ENCODE results near the gene PRDM5. TPM values are rescaled to one million over a fixed set of nuclear protein-coding genes. Genes with fewer than 3 reads are reported as not detected.

The PRDM5 gene
- total RNA-seq, 1 experiment from 2014 or later = 5.1 TPM

GRCh38 chr4:120694973-120695372 is 227.6 kb downstream of the PRDM5 start:
- ChIA-PET CTCF (no interaction called here), RAD21 (ENCODE audit: low non-redundant PET in 1 of 2, low total read pairs in 2 of 2, uncharacterized antibody in 2 of 2, unreplicated experiment in 2 of 2) (no interaction called here), POLR2A (no interaction called here)
- no peaks in the 10 kb centered on the region for H3K36me3 ChIP-seq (ENCODE audit: control insufficient read depth in 1 of 2, insufficient read depth in 2 of 2, low read length in 2 of 2)
- H3K9me3 ChIP-seq (ENCODE audit: control insufficient read depth in 1 of 2, insufficient read depth in 1 of 2, low read depth in 1 of 2, low read length in 2 of 2) = no peaks in the 10 kb centered on the region
- no TSS peak for BruUV-seq (replicated peaks)
- peak; percentile 56 for DNase-seq (ENCODE audit: low read depth, low spot score)
- no peak for ATAC-seq
- TF ChIP-seq MAX (IDR thresholded peaks at IDR 0.05) = 0 out of 2 replicates have a peak, but pooled peaks have one; percentile 26
- peak; percentile 25; the same call in 1 of the 2 replicates for TF ChIP-seq JUND (IDR thresholded peaks at IDR 0.05)
- TF ChIP-seq POLR2A (IDR thresholded peaks at IDR 0.05; ENCODE audit: borderline replicate concordance, extremely low read depth, insufficient read depth, insufficient read length) = no peak
- TF ChIP-seq POLR2AphosphoS5 (IDR thresholded peaks at IDR 0.05; ENCODE audit: low read depth, low read length) = peak; percentile 31; the same call in 1 of the 2 replicates
- peak; percentile 61; the same call in 1 of the 2 replicates for TF ChIP-seq FOSL1 (IDR thresholded peaks at IDR 0.05; ENCODE audit: low read depth)
- H3K79me2 ChIP-seq (ENCODE audit: insufficient read depth, low read length) = no peaks in the 10 kb centered on the region
- no peaks in the 10 kb centered on the region for H4K20me1 ChIP-seq (ENCODE audit: insufficient read depth)
- no peak overlapping the region for H3K4me3 ChIP-seq (replicated peaks in 1 of 2; ENCODE audit: low read depth in 1 of 2, low read length in 2 of 2)
- intact Hi-C loops (cut with micrococcal nuclease) = no loop called here
- no peaks in the 10 kb centered on the region for H3K9me2 ChIP-seq (ENCODE audit: insufficient read depth)
- H2AFZ ChIP-seq (ENCODE audit: low read depth, low read length, poor library complexity, severe bottlenecking) = no peak overlapping the region
- peaks cover 0 to 14% of the 10 kb centered on the region in 2 experiments; a peak in 3 of 4 replicates for H3K4me1 ChIP-seq (ENCODE audit: control insufficient read depth in 1 of 2, insufficient read depth in 2 of 2, low read length in 2 of 2)
- H3K9ac ChIP-seq (ENCODE audit: low read length) = no peak overlapping the region
- no peak overlapping the region for H3K27ac ChIP-seq (ENCODE audit: low read depth, low read length)
- H3K27me3 ChIP-seq (ENCODE audit: insufficient read depth, low read length) = no peaks in the 10 kb centered on the region
- peak overlapping the region; percentile 15; the same call in 1 of the 2 replicates for H3K4me2 ChIP-seq (ENCODE audit: low read length)

DNA sequence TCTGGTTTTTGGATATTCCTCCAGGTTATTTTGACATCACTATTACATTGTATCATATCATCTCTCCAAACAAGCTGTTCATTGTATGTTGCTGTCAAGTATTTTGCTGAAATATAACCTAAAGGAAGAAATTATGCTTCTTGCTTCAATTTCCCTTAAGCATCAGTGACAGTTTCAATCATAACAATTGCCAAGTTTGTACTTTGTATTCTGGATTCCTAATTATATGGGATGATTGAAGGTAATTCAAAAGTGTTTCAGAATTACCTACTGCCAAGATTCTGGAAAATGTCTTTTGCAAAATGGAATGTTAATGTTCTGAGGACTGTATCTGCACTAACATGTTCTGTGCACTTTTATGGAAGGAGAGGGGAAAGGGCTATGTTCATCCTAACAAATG is 228.7 kb downstream of the PRDM5 start:
- Histone ChIP-seq H3K36me3 (ENCODE audit: control insufficient read depth in 1 of 2, insufficient read depth in 2 of 2, low read length in 2 of 2) (no peaks in the 10 kb centered on the region), H3K27ac (ENCODE audit: low read depth, low read length) (no peak overlapping the region), H3K27me3 (ENCODE audit: insufficient read depth, low read length) (no peaks in the 10 kb centered on the region), H3K9ac (ENCODE audit: low read length) (no peak overlapping the region), H2AFZ (ENCODE audit: low read depth, low read length, poor library complexity, severe bottlenecking) (no peak overlapping the region), H3K4me1 (ENCODE audit: control insufficient read depth in 1 of 2, insufficient read depth in 2 of 2, low read length in 2 of 2) (peaks cover 0 to 14% of the 10 kb centered on the region in 2 experiments; a peak in 3 of 4 replicates), H4K20me1 (ENCODE audit: insufficient read depth) (no peaks in the 10 kb centered on the region), H3K9me3 (ENCODE audit: control insufficient read depth in 1 of 2, insufficient read depth in 1 of 2, low read depth in 1 of 2, low read length in 2 of 2) (no peaks in the 10 kb centered on the region), H3K4me3 (replicated peaks in 1 of 2; ENCODE audit: low read depth in 1 of 2, low read length in 2 of 2) (no peak overlapping the region), H3K4me2 (ENCODE audit: low read length) (no peak overlapping the region), H3K9me2 (ENCODE audit: insufficient read depth) (no peaks in the 10 kb centered on the region), H3K79me2 (ENCODE audit: insufficient read depth, low read length) (no peaks in the 10 kb centered on the region)
- ChIA-PET POLR2A (no interaction called here), CTCF (no interaction called here), RAD21 (ENCODE audit: low non-redundant PET in 1 of 2, low total read pairs in 2 of 2, uncharacterized antibody in 2 of 2, unreplicated experiment in 2 of 2) (no interaction called here)
- BruUV-seq (replicated peaks) = no TSS peak
- DNase-seq (ENCODE audit: low read depth, low spot score) (no peak), ATAC-seq (no peak)
- TF ChIP-seq ZFX (IDR thresholded peaks at IDR 0.05) (no peak), ZNF274 (IDR thresholded peaks at IDR 0.05; ENCODE audit: low read depth, low read length) (no peak), EGR1 (IDR thresholded peaks at IDR 0.05; ENCODE audit: low read depth) (no peak), SP1 (IDR thresholded peaks at IDR 0.05; ENCODE audit: low read depth) (no peak), ELF1 (IDR thresholded peaks at IDR 0.05; ENCODE audit: borderline replicate concordance, low read depth) (no peak), CEBPB (IDR thresholded peaks at IDR 0.05; ENCODE audit: low read depth) (no peak), CBX3 (IDR thresholded peaks at IDR 0.05; ENCODE audit: low read depth) (no peak), SIN3A (IDR thresholded peaks at IDR 0.05; ENCODE audit: low read depth) (no peak), CTCF (IDR thresholded peaks at IDR 0.05 in 2 of 3, conservative IDR thresholded peaks at IDR 0.05 in 1 of 3; ENCODE audit: borderline replicate concordance in 1 of 3, insufficient read depth in 1 of 3, low read depth in 2 of 3, low read length in 2 of 3) (no peak), EZH2phosphoT487 (IDR thresholded peaks at IDR 0.05; ENCODE audit: borderline replicate concordance) (no peak), POLR2AphosphoS5 (IDR thresholded peaks at IDR 0.05; ENCODE audit: low read depth, low read length) (no peak), MAX (IDR thresholded peaks at IDR 0.05) (no peak)
- TF ChIP-seq, protein P1, sequence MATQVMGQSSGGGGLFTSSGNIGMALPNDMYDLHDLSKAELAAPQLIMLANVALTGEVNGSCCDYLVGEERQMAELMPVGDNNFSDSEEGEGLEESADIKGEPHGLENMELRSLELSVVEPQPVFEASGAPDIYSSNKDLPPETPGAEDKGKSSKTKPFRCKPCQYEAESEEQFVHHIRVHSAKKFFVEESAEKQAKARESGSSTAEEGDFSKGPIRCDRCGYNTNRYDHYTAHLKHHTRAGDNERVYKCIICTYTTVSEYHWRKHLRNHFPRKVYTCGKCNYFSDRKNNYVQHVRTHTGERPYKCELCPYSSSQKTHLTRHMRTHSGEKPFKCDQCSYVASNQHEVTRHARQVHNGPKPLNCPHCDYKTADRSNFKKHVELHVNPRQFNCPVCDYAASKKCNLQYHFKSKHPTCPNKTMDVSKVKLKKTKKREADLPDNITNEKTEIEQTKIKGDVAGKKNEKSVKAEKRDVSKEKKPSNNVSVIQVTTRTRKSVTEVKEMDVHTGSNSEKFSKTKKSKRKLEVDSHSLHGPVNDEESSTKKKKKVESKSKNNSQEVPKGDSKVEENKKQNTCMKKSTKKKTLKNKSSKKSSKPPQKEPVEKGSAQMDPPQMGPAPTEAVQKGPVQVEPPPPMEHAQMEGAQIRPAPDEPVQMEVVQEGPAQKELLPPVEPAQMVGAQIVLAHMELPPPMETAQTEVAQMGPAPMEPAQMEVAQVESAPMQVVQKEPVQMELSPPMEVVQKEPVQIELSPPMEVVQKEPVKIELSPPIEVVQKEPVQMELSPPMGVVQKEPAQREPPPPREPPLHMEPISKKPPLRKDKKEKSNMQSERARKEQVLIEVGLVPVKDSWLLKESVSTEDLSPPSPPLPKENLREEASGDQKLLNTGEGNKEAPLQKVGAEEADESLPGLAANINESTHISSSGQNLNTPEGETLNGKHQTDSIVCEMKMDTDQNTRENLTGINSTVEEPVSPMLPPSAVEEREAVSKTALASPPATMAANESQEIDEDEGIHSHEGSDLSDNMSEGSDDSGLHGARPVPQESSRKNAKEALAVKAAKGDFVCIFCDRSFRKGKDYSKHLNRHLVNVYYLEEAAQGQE (IDR thresholded peaks at IDR 0.05; ENCODE audit: low read depth) = no peak
- intact Hi-C loops (cut with micrococcal nuclease) = no loop called here
